Activated T-helper 9 cell treated with anti-CD3 and anti-CD28 coated beads, Interleukin-2, amount 50 U/mL, for 16 hours (primary cell): Measurements from ENCODE around the gene ARHGAP15.

ENCODE experiments used
- DNase-seq: peaks from one replicate; pipeline ENCODE4 v3.0.0-alpha.2; 2020; ENCODE audit warnings: low read depth

ARHGAP15 gene

GRCh38 chr2:143345887-143346787 lies 216.9 kb downstream of the ARHGAP15 start:
- no peak for DNase-seq

- no peak for DNase-seq
Observed at GRCh38 chr2:143347271-143347695, 218.1 kb downstream of the ARHGAP15 start.

- DNase-seq = no peak
Observed at GRCh38 chr2:143347901-143348414, 218.7 kb downstream of the ARHGAP15 start.

DNA sequence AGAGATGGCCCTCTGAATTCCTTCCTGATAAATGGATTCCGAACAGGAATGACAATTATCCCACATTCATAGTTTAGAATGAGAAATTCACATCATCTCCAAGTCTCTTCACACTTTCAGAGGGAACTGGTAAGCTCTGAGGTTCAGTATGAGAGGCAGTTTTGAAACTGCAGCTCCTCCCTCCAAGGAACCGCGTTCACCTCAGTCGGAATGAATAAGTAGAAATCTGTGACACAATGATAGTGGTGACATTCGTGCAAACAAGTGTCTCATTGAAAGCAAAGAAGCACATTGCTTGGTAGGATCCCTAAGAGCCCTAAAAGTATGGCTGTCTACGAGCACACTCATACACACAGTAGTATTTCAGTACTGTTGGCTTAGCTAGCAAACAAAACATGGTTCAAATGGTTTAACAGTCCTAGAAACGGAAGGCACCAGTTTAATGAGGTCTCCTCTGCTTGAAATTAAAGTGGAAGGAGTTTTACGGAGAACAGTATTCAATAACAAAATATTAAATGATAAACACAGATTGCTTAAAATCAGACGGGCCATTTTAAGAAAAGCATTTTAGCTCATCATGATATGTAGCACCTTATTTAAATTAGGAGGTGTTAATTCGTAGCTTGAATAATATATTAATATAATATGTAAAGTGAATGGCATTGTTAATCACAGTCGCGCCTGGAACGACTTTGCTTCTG lies 225.0 kb downstream of the ARHGAP15 start:
- DNase-seq = no peak

DNA sequence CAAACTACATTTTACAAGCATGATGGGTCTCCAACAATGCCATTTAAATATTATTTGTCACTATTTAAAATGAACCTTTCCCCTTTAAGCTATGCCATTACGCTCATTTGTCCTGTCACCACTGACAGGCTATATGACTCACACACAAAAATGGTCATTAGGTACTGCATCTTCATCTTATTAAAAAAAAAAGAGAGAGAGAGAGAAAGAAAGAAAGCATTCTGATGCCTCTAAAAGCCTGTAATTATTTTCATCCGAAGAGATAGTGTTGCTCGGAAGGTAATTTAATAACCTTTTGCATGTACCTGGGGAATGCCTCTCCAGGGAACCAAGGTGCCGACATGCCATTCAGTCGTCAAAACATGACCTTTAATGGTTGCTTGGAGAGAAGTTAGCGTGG lies 226.7 kb downstream of the ARHGAP15 start:
- DNase-seq = no peak

- no peak for DNase-seq
Observed at GRCh38 chr2:143356336-143356735, 227.1 kb downstream of the ARHGAP15 start.

DNA sequence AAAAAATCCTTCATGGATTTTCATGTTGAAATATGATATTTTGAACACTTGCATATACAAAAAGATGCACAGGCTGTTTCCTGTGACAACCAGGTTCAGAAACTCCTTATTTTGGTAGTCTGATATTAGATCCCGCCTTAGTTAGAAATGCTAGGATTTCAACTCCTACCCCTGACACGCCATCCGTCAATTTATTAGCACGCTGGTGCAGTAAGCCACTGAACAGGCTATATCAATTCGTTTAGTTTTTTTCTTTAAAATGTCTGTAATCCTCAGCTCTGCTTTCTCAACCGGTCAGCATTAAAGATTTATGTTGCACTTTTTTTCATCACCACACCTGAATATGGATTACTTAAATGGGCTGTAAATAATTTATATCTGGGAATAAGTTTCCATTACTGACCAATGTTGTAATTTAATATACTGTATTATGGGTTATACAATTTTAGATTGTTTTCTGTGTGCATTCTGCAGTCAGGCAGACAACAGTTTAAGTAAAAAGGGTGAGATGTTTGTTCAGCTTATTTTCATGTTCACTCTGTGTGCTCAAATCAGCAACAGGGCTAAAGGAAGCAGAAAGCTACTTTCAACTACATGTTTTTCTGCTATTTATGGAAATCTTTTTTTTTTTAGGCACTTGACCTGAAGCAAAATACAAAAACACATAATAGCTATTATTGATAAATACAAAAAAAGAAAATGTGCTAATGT lies 227.7 kb downstream of the ARHGAP15 start:
- no peak for DNase-seq

DNA sequence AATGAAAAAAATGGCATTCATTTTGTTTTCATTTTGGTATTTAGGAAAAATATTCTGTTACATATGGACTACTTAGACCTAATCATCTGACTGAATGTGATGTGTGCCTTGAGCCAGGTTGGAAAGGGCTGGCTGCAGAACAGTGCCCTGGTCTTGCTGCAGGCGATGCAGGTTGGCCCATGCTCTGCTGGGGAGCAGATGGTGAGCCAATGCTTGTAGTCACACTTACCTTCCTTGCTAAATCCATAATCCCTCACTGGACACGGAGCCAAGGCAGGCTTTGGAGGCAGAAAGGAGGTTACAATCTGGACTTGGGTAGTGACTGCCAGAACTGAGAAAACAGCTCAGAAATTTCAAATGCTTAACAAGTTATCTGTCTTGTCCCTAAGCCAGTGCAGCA lies 228.7 kb downstream of the ARHGAP15 start:
- DNase-seq = no peak

GRCh38 chr2:143361346-143361745 lies 232.1 kb downstream of the ARHGAP15 start:
- DNase-seq = no peak

GRCh38 chr2:143371616-143372015 lies 242.4 kb downstream of the ARHGAP15 start:
- no peak for DNase-seq

DNA sequence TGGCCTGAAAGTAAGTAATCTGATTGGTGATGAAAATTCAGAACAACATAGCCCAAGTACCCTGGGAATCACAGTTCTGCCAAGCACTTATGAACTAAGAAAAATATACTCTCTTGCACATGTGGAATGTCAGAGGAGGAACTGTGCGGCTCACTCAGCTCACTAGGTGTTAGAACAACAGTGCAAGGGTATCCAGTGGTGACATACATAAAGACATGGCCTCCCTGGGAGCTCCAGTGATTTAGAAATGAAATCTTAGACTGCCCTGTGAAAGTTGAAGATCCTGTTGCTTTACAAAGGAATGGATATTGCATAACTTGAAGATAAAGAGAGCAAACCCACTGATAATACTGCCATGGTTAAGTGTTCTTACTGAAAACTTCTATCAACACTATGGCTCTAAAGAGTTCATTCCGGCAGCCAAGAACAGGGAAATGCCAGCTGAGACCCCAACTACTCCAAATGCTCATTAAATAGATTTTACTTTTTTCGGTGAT lies 246.2 kb downstream of the ARHGAP15 start:
- no peak for DNase-seq

DNA sequence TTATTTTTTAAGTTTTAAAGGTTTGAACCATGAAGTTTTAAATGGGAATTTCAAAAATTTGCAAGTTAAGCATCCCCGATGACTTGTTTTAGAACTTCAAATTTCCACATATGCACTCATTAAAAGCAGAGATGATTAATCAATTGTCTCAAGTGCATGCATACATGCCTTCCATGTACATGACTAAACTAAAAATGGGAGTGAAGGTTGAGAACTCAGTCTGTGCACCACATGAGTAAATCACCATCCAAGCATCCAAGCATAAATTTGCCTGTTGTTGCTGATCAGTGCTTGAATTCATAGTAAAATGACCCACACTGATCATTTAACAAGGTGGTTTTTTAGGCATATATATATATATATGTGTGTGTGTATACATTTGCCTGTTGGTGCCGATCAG lies 249.8 kb downstream of the ARHGAP15 start:
- no peak for DNase-seq

GRCh38 chr2:143379955-143380354 lies 250.7 kb downstream of the ARHGAP15 start:
- DNase-seq = no peak

- DNase-seq = no peak
Observed at GRCh38 chr2:143382573-143382972, 253.4 kb downstream of the ARHGAP15 start.

DNA sequence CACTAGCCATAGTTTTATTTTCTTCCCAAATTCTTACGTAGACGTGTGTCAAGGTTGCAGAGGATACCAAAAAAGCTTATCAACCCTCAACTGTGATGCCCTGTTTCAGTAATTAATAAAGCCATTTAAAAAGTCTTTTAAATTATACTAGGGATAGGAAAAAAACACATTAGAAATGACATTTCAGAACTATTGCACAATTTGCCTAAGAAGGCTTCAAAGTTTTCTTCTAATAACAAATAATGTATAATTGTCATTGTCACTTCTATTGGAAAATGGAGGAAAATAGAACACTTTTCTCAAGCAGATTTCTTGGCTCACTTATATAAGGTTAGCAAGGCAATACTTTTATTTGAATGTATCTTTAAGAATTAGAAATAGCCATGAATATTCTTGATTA lies 253.8 kb downstream of the ARHGAP15 start:
- DNase-seq = no peak

GRCh38 chr2:143384111-143384510 lies 254.9 kb downstream of the ARHGAP15 start:
- no peak for DNase-seq

GRCh38 chr2:143390171-143390570 lies 261.0 kb downstream of the ARHGAP15 start:
- no peak for DNase-seq

GRCh38 chr2:143392358-143392757 lies 263.1 kb downstream of the ARHGAP15 start:
- no peak for DNase-seq

GRCh38 chr2:143394062-143394461 lies 264.8 kb downstream of the ARHGAP15 start:
- DNase-seq = no peak

DNA sequence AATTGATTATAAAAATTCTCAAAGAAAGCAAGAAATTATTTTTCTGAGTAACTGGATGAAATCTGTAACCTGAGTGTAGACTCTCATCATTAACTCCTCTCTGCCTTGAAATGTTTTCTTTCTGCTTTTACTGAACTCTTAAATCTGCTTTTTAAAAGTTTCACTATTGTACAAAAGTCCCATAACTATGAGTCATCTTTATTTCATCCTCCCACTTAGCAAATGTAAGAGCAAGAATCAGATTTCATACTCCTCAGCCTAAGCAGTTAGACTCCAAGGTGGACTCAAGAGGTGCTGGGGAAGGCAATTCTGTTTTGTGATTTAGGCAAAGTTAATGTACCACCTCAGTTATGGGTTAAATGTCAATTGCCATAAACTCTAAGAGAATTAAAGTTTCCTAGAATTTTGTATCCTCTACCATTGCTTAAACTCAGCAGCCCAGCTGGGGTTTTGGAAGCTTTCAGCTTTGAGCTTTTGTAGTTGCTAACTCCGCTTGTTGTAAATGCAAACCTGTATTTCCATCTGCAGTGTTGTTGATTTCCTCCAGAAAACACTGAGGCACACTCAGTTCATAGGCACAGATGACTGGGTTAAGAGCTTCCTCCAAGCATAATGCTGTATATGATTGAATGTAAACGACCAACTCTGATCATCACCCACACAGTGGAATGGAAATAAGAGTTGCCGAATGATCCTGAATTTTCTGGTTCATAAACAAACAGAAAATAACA lies 268.8 kb downstream of the ARHGAP15 start:
- DNase-seq = no peak

GRCh38 chr2:143398781-143399180 lies 269.6 kb downstream of the ARHGAP15 start:
- no peak for DNase-seq
